Measurements from ENCODE around the gene SGK1. TPM values are rescaled to one million over a fixed set of nuclear protein-coding genes. Genes with fewer than 3 reads are reported as not detected.
A peak's percentile ranks its signal among the peaks of the same experiment; 100 is the strongest.
"Not testable (repeated sequence)": the region's sequence is repeated elsewhere in the genome, so short reads cannot be mapped to it uniquely, and the experiment has no call there.

The SGK1 gene
- polyA plus RNA-seq, 10 donors, result 24.1 to 42.8 (median 29.0) TPM

DNA sequence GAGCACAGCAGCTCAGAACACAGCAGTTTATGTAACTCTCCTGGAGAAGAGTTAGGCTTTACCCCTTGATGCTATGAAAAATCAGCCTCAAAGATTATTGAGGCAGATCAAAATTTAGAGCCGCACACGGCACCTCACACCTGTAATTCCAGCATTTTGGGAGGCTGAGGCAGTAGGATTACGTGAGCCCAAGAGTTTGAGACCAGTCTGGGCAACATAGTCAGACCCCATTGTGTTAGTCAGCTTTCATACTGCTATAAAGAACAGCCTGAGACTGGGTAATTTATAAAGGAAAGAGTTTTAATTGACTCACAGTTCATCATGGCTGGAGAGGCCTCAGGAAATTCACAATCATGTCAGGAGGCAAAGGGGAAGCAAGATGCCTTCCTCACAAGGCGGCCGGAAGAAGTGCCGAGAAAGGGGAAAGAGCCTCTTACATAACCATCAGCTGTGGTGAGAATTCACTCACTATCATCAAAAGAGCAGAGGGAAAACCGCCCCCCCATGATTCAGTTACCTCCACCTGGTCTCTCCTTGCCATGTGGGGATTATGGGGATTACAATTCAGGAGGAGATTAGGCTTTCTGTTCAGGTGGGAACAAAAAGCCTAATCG lies 87.7 kb downstream of the SGK1 start:
- DNase-seq, result no peak

DNA sequence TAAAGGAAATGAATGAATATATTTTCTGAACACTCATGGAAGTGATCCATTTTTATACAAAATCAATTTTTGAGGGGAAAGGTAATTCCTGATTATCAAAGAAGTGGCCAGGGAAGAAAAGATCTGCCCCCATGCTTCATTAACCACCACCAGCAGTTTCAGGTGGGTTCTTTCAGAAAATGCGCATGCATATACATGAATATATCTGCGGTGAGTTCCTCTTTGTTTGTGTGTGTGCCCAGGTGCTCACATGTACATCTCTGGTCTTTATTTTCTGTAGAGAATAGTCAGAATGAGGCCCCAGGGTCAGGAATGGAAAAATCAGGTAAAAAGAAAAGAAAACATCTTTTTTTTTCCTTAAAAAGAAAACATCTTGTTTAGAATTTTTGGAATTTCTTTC lies 88.4 kb downstream of the SGK1 start:
- DNase-seq, result no peak

DNA sequence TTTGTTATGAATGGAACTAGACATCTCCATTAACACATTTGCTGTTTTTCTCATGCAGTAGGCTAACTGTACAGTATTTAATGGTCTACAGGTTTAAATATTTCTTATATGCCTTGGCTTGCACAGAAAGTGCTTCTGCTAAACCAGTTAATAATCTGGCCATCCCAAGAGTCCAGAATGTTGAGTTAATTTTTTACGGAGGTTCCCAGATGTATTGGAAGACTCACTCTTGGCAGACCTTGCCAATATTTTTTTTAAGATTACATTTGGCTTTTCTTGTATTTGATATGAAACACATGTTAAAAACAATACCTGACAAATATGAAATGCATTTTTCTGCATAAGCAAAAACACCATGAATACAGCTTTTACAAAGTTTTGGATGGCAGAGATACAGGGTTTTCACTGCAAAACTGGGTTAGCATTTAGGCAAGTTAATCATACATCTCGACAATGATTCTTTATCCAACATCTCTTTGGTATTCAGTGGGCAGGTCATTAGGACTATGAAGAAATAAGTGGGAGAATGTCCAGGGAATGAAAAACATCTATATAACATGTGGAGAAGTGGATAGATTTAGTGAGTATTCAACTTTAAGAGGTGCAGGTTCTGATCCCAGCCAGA lies 94.0 kb downstream of the SGK1 start:
- DNase-seq, result peak in 2 of 3 donors; percentile 62 to 77

DNA sequence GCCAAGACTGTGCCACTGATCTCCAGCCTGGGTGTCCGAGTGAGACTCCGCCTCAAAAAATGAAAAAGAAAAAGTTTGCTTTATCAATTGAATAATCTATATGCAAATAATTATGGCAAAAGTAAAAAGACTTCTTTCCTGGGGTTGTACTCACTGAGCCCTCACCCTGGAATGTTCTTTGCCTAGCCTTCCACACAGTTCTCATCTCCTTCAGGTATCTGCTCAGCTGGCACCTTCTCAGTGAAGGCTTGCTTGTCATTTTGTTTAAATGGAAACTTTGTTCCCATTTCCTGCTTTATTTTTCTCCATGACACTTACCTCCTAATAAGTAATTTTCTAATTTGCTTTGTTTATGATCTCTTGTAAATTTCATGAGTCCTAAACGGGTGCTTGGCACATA lies 96.7 kb downstream of the SGK1 start:
- DNase-seq, result no peak

DNA sequence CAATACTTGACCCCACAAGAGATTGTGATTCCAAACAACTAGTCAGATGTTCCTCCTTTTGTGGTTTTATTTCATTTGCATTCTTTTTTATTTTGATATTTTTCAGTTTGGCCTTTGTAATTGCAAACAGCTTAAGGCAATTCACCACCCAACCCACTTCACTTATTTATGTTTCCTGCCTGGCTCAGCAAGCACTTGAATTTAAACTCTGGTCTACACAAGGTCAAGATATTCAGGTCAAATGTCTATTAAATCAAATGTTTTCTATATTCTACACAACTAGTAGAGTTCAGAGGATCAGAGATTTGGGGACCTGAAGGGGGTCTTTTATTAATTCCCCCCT lies 100.1 kb downstream of the SGK1 start:
- no peak for DNase-seq

DNA sequence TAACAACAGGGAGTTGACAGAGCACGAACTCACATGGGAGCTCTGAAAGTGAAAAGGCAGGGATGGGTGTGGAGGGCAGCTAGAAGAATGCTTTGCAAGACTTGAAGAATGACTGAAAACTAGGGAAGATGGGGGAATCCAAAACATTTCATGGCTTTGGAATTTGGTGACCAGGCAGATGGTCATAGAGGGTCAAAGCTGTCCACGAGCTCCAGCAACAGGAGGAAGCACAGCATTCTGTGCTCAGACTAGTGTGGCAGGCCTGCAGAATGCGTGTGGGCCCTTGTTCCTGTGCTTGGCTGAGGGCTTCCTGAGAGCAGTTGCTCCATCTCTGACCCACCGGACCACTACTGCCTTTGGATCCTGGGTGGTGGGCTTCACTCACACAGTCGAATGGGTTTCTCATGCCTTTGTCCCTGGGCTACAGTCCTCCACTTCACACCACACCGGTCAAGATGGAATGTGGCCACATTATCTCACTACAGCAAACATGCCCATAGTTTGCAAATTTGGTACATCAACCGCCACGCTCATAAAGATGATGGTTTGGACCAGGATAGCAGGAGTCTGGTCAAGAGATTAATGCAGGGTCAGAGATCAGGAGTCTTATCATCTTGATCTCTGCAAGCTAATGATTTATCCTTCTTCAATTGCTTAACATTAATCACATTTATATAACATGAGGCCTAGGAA lies 100.7 kb downstream of the SGK1 start:
- no peak for DNase-seq

DNA sequence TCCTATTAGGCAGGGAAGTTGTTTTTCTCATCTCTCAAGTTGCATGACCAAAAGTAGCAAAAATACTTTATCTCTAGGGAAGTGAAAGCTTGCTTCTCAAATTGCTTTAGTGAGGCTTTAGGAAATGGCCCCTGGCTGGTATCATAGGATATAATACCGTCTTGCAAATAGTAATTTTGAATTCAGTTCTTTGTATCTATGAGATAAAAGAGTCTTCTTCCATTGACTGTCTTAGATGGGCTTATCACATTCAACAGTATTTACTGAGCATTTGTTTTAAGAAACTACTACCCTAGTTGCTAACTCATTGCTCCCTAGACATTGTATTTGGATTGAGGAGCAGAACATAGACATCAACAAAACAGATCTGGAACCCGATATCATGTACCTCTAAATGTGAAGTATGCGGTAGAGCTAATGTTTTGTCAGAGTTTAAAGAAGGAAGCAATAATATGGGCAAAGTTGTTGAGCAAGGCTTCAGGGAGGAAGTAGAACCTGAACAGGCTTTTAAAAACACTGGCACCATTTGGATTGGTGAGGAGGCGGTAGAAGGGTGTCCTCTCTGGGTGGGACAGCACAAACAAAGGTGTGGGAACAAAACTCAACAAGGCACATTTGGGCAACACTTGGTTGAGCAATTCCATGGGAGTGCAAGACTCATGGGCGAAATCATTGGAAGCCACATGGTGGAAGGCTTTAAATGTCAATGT lies 101.5 kb downstream of the SGK1 start:
- DNase-seq, result peak in 1 of 3 donors; percentile 19

DNA sequence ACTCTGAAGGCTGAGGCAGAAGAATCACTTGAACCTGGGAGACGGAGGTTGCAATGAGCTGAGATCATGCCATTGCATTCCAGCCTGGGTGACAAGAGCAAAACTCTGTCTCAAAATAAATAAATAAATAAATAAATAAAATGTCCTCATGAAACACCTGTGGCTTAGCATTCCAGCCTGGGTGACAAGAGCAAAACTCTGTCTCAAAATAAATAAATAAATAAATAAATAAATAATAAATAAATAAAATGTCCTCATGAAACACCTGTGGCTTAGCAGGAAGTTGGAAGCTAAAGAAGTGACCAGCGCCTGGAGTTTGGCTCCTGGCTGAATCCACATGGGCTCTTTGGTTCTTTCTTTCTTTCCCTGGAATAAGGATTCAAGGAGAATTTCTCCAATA lies 104.5 kb downstream of the SGK1 start:
- not testable (repeated sequence) for DNase-seq

DNA sequence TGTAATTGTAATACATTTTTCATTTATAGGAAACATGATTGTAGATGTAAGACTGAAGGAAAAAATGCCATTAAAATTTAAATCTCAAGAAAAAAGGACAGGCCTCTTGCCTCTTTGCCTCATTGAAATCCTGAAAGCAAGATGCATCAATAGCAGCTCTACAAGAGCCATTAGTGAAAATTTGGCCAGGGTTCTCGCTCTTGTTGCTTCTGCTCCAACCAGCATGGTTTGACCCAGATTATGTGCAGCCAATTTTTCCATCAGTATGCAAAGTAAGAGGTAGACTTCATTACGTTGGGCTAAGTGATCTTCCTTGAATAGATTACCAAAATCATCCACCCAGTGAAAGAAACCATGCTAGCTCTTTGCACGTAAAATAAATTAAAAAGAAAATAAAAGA lies 106.6 kb downstream of the SGK1 start:
- DNase-seq, result no peak

DNA sequence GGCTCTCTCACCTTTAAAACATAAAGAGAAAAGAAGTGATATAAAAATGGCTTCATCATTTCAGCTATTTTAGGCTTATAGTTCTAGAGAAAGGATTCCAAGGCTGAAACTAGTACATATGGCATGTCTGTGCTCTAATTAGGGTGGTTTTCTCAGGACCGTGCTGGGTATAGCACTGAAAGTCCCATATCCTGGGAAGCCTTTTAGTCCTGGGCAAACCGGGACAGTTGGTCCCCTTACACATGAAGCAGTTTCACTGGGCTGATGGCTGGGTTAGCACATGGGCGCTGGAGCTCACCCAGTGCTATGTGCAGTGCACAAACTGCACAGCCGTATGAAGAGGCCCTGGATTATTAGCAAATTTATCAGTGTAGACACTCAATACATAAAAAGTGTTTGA lies 110.5 kb downstream of the SGK1 start:
- DNase-seq, result no peak

DNA sequence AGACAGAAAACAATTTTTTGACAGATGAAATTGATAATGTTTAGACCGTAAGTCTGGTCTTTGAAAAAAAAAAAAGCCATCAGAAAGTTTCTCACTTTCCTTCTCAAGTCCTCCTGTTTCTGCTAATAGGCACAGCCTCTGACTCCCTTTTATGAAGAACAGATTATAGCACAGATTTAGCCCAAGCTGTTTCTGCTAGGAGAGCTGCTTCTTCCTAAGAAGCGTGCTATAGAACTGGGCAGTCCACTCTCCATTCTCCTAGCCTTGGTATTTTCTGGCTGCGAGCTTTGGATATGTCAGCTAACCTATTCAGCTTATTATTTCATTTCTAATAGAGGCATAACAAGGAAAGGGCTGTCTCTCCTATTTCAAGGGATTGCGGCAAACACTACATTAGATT lies 112.5 kb downstream of the SGK1 start:
- no peak for DNase-seq

DNA sequence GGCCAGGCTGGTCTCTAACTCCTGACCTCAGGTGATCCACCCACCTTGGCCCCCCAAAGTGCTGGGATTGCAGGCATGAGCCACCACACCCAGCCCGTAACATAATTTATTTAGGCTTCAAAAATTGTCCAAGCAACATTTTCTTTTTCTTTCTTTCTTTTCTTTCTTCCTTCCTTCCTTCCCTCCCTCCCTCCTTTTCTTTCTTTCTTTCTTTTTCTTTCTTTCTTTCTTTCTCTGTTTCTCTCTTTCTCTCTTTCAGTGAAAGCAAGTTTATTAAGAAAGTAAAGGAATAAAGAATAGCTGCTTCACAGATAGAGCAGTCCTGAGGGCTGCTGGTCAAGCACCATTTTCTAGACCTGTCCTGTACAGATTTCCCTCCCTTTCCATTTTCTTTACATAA lies 113.2 kb downstream of the SGK1 start:
- not testable (repeated sequence) for DNase-seq

DNA sequence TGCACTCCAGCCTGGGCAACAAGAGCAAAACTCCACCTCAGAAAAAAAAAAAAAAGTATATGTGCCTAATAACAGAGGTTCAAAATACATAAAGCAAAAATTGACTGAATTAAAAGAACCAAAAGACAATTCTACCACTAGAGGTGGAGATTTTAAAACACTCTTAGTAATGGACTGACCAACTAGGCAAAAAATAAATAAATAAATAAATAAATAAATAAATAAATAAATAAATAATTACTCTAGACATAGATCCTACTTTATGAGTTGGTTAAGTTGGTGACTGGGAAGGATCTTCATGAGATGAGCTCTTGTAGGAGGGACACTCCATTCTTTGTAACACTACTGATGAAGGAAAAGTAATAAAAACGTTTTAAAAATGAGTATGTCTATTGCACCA lies 113.9 kb downstream of the SGK1 start:
- no peak for DNase-seq

DNA sequence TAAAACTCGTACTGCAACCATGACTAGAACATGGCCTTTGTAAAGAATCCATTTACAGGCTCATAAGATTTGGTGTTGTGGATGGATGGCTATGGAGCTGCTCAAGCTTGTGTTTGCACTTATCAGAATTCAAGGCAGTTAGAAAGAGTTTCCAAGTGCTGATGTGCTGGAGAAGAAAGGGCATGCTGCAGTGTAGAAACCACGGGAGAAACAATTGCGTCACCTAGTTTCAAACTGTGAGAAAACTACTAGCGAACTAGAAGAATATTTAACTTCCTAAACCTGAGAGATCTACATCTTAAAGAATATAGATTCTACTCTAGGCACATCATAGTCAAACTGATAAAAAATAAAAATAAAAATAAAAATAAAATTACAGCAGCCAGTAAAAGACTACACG lies 116.2 kb downstream of the SGK1 start:
- no peak for DNase-seq

DNA sequence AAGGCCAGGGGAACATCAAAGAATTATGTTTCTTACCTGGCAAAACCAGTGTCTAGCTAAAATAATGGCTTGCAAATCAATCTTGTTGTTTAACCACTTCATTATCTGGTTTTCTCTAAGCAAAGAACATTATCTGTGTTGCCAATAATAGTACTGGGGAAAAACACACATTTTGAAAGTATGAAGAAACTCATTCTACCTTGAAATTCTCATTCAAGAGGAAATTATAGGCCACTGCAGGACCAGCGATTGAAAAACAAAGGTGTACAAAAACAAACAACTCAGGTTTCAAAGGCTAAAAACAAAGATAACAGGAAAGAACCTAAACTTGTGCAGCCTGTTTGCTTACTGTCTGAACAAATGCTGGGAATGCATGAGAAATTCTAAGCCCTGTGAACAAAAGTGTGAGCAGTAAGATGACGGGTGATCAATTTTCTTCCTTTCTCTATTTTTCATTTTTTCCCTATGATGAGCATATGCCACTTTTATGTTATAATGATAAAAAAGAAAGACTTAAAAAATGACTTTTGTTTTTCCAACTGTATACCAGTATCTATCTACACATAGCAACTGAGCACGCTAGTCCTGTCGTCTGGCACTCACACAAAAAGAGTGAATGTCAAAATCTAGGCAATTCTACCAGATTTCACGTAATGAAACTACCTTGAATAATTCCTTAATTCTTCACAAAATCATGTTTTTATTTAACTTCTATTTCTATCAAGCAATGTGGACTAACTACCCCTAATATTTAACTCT lies 117.9 kb downstream of the SGK1 start:
- no peak for DNase-seq

DNA sequence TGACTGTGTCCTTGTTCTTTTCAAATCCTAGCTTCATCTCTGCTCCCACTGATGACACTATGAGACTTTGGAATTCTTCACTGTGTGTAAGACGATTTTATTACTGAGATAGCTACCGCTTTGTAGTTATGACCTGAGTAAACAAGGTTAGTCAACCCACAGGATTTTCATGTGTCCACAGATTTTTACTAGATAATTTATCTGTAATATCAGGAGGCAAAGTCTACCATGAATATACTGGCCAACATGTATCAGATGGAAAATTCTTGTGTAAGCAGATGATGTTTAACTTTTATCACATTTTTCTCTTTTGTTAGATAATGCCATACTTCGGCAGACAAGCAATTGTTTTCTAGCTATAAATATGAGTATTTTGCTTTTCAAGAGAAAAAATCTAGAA lies 119.8 kb downstream of the SGK1 start:
- no peak for DNase-seq

DNA sequence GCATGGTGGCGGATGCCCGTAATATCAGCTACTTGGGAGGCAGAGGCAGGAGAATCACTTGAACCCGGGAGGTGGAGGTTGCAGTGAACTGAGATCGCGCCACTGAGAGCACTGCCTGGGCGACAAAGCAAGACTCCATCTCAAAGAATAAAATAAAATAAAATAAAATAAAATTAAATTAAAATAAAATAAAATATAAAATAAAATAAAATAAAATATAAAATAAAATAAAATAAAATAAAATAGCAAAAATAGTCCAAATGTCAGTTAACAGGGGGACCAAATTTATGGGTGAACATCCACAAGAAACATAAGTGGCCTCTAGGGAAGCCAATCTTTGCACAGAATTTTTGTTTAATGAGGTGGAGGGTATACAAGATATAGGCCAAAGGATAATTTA lies 120.2 kb downstream of the SGK1 start:
- not testable (repeated sequence) for DNase-seq

DNA sequence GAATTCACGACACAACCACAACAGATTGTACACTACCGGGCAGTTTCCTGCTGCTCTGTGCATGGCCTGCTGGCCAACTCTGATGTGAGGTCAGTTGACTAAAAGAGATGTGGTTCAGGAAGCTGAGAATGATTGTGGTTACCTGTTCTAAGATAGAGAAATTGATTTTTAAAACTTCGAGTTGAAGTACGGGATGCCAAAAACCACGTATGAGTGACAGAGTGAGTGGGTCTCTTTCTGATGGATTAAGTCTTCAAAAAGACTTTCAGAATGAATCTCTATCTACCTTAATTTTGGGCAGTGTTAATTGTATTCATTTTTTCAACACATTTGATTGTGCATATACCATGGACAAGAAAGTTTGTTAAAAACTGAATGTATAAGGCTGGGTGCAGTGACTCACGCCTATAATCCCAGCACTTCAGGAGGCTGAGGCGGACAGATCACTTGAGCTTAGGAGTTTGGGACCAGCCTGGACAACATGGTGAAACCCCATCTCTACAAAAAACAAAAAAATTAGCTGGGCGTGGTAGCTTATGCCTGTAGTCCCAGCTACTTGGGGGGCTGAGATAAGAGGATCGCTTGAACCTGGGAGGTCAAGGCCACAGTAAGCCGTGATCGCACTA lies 121.2 kb downstream of the SGK1 start:
- no peak for DNase-seq

DNA sequence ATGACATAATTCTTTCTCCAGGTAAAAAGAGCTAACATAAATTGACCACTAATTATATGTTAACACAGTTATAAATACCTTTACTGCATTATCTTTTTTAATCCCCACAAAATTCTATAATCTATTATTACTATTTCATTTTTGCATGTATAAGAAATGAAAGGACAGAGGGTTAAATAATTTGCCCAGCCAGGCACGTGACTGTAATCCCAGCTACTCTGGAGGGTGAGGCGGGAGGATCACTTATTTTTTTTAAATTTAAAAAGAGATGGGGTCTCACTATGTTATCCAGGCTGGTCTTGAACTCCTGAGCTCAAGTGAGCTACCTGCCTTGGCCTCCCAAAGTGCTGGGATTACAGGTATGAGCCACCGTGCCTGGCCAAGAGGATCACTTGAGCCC lies 121.9 kb downstream of the SGK1 start:
- no peak for DNase-seq

DNA sequence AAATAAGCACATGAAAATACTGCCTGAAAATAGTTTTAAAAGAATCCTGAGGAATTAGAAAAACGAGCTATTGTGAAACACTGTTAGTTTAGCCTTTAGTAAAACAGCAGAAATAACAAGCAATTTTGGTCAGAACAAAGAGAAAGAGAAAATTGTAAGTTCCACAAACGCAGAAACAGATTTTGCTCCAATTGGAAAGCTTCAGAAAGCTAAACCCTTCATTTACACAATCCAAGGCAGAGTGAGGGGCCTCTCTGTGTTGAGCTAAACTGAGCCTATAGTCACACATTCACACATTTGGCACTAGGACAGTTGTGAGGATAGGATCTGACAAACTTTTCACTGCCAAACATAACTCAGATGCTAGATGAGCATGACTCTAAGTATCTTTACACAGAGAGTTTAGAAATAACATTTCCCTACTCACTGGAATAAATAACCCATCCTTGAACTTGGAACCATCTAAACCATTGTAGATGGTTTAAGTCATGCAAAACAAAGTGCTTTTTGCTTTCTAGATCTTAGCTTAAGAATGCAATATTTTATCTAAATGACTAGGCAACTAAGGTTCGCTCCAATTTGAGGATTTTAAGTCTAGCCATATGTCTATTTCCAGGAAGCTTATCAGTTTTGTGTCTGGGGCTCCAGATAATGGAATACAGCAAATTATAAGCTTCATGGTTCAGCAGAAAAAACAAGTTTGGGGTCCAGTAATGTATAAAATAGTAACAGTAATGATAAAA lies 122.6 kb downstream of the SGK1 start:
- peak; percentile 41 to 75 (median 51) for DNase-seq

Measured in muscle of back (tissue), 11 donors.